ENCODE data around the gene MGP. TPM values are rescaled to one million over a fixed set of nuclear protein-coding genes. Genes with fewer than 3 reads are reported as not detected.

MGP gene
- total and polyA plus RNA-seq, 2 of the 8 experiments (the other 6 are each of a cell fraction or from before 2014, with no cell fraction given) = not detected

- no peak overlapping the region for H3K4ac ChIP-seq (replicated peaks; ENCODE audit: insufficient read length, low read depth, low read length)
- H3K79me1 ChIP-seq (ENCODE audit: low read depth, low read length) = no peaks in the 10 kb centered on the region
- no peak overlapping the region for H3K14ac ChIP-seq (ENCODE audit: insufficient read length)
- no peak overlapping the region for H3K9ac ChIP-seq (replicated peaks in 1 of 4; ENCODE audit: extremely low read depth in 1 of 4, low read depth in 3 of 4, low read length in 3 of 4)
- H3K23me2 ChIP-seq (ENCODE audit: low read depth, low read length) = no peaks in the 10 kb centered on the region
- no peak overlapping the region for H4K5ac ChIP-seq (ENCODE audit: insufficient read length, low read depth, low read length)
- no peak overlapping the region for H3K56ac ChIP-seq (replicated peaks; ENCODE audit: insufficient read length, low read depth, low read length)
- ChIA-PET POLR2A (ENCODE audit: partially characterized antibody) (no interaction called here), CTCF (ENCODE audit: partially characterized antibody) (interaction anchor here (1.0 kb wide), 1 partner anchor 284 kb away, joined by 3 read pairs; no protein-coding TSS in a partner anchor)
- FAIRE-seq = no peak
- H2AK5ac ChIP-seq (ENCODE audit: low read depth, low read length) = no peak overlapping the region
- H2BK15ac ChIP-seq (ENCODE audit: low read length) = no peak overlapping the region
- no peaks in the 10 kb centered on the region for H3K79me2 ChIP-seq (ENCODE audit: control insufficient read depth in 1 of 2, insufficient read depth in 2 of 2, low read length in 2 of 2)
- no peaks in the 10 kb centered on the region for H4K20me1 ChIP-seq (replicated peaks in 1 of 2; ENCODE audit: control insufficient read depth in 1 of 2, insufficient read depth in 2 of 2, low read length in 2 of 2)
- no peaks in the 10 kb centered on the region for H3K4me1 ChIP-seq (replicated peaks in 1 of 4; ENCODE audit: control insufficient read depth in 3 of 4, insufficient read depth in 4 of 4, low read length in 3 of 4)
- no peak overlapping the region for H3K18ac ChIP-seq (ENCODE audit: extremely low read depth, low read length)
- no peak overlapping the region for H2BK20ac ChIP-seq (ENCODE audit: low read length)
- no peak overlapping the region for H2BK120ac ChIP-seq (replicated peaks; ENCODE audit: low read depth, low read length)
- H4K91ac ChIP-seq (replicated peaks; ENCODE audit: insufficient read length, low read length) = no peak overlapping the region
- no peak overlapping the region for H3K23ac ChIP-seq (ENCODE audit: insufficient read length)
- no peak overlapping the region for H2BK12ac ChIP-seq (ENCODE audit: low read depth, low read length)
- H4K8ac ChIP-seq (ENCODE audit: extremely low read depth, insufficient read depth, low read length) = no peak overlapping the region
- H3K4me2 ChIP-seq (ENCODE audit: insufficient read depth in 1 of 2, low read depth in 2 of 2, low read length in 2 of 2) = no peak overlapping the region
- no peak overlapping the region for H3K27ac ChIP-seq (ENCODE audit: low read depth, low read length)
- no peaks in the 10 kb centered on the region for H3K27me3 ChIP-seq (replicated peaks in 1 of 4; ENCODE audit: control insufficient read depth in 3 of 4, extremely low read depth in 1 of 4, insufficient read depth in 3 of 4, low read length in 3 of 4)
- H3K9me3 ChIP-seq (ENCODE audit: insufficient read depth in 2 of 2, low read depth in 1 of 2, low read length in 1 of 2) = no peaks in the 10 kb centered on the region
- H2BK5ac ChIP-seq (ENCODE audit: low read depth, low read length) = no peak overlapping the region
- WGBS, 2 experiments (ENCODE audit: extremely low coverage in 1 of 2, insufficient coverage in 1 of 2, insufficient read length in 1 of 2, insufficient replicate concordance in 2 of 2, low coverage in 1 of 2, low lambda C conversion rate in 2 of 2, missing lambda C conversion rate in 1 of 2) = 86% methylated on average over 6 of the region's 6 CpGs; no CpG with 5 or more reads in 1 of the 2 experiments
- no peak overlapping the region for H3K4me3 ChIP-seq (ENCODE audit: extremely low read depth in 1 of 4, insufficient read depth in 2 of 4, low read depth in 3 of 4, low read length in 4 of 4)
- no peak overlapping the region for H2AFZ ChIP-seq (ENCODE audit: low read length)
- DNase-seq (ENCODE audit: low read depth in 1 of 2, low spot score in 2 of 2) = no peak
- no peaks in the 10 kb centered on the region for H3K36me3 ChIP-seq (ENCODE audit: control insufficient read depth in 2 of 4, insufficient read depth in 4 of 4, low read length in 3 of 4)
- no peak for TF ChIP-seq SIX5 (IDR thresholded peaks at IDR 0.05; ENCODE audit: low read depth, low read length)
- no peak for TF ChIP-seq JUN (IDR thresholded peaks at IDR 0.05; ENCODE audit: low read depth, low read length)
- no peak for TF ChIP-seq HDAC2 (IDR thresholded peaks at IDR 0.05; ENCODE audit: borderline replicate concordance in 1 of 2, low read depth in 2 of 2, low read length in 2 of 2)
- TF ChIP-seq, protein P1, sequence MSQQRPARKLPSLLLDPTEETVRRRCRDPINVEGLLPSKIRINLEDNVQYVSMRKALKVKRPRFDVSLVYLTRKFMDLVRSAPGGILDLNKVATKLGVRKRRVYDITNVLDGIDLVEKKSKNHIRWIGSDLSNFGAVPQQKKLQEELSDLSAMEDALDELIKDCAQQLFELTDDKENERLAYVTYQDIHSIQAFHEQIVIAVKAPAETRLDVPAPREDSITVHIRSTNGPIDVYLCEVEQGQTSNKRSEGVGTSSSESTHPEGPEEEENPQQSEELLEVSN (IDR thresholded peaks at IDR 0.05) = no peak
- no peak for TF ChIP-seq SIN3A (conservative IDR thresholded peaks at IDR 0.05 in 1 of 2, IDR thresholded peaks at IDR 0.05 in 1 of 2; ENCODE audit: low read depth in 1 of 2, low read length in 2 of 2)
- TF ChIP-seq EGR1 (IDR thresholded peaks at IDR 0.05; ENCODE audit: borderline replicate concordance, low read depth, low read length) = no peak
- TF ChIP-seq BCL11A (IDR thresholded peaks at IDR 0.05; ENCODE audit: low read depth in 2 of 2, low read length in 2 of 2) = no peak
- no peak for TF ChIP-seq POU5F1 (IDR thresholded peaks at IDR 0.05; ENCODE audit: low read depth, low read length)
- TF ChIP-seq RBBP5 (IDR thresholded peaks at IDR 0.05; ENCODE audit: borderline replicate concordance, low read depth, low read length) = no peak
- TF ChIP-seq KDM4A (IDR thresholded peaks at IDR 0.05; ENCODE audit: low read depth, low read length, severe bottlenecking) = no peak
- no peak for TF ChIP-seq SIRT6 (IDR thresholded peaks at IDR 0.05; ENCODE audit: low read length)
- TF ChIP-seq EZH2 (IDR thresholded peaks at IDR 0.05; ENCODE audit: low read depth, low read length, severe bottlenecking) = no peak
Observed at GRCh38 chr12:14880890-14881453, 4.7 kb downstream of the MGP start.

All from H1 (cell line).